ENCODE data around the gene CD163L1. TPM values are rescaled to one million over a fixed set of nuclear protein-coding genes. Genes with fewer than 3 reads are reported as not detected.

CD163L1 gene
- total RNA-seq, 1 experiment from 2014 or later = 27.0 TPM

DNA sequence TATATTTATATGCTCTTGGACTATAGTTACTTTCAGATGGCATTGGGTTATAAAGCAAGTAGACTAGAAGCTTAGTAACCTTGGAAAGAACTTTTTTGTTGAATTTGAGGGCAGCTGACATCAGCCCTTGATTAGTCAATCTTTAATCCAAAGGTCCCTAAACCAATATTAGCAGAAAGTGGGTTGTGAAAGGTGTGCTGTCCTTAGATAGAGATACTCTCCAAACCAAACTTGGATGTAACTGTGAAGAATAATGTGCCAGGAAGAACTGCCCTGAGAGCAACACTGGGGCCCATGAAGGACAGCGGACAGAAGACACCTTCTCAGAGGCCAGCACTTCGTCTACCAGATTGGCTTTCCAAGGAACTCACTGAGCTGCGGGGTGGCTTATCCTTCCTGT is 49.1 kb upstream of the CD163L1 start:
- no TSS peak for BruUV-seq (replicated peaks)
- Histone ChIP-seq H3K9ac (ENCODE audit: low read length) (no peak overlapping the region), H3K9me3 (ENCODE audit: control insufficient read depth in 1 of 2, insufficient read depth in 1 of 2, low read depth in 1 of 2, low read length in 2 of 2) (no peaks in the 10 kb centered on the region), H3K9me2 (ENCODE audit: insufficient read depth) (no peaks in the 10 kb centered on the region), H3K4me2 (ENCODE audit: low read length) (no peak overlapping the region), H3K27ac (ENCODE audit: low read depth, low read length) (no peak overlapping the region), H2AFZ (ENCODE audit: low read depth, low read length, poor library complexity, severe bottlenecking) (no peak overlapping the region), H3K27me3 (ENCODE audit: insufficient read depth, low read length) (no peaks in the 10 kb centered on the region), H4K20me1 (ENCODE audit: insufficient read depth) (no peaks in the 10 kb centered on the region), H3K36me3 (ENCODE audit: control insufficient read depth in 1 of 2, insufficient read depth in 2 of 2, low read length in 2 of 2) (no peaks in the 10 kb centered on the region), H3K79me2 (ENCODE audit: insufficient read depth, low read length) (no peaks in the 10 kb centered on the region), H3K4me3 (replicated peaks in 1 of 2; ENCODE audit: low read depth in 1 of 2, low read length in 2 of 2) (no peak overlapping the region), H3K4me1 (ENCODE audit: control insufficient read depth in 1 of 2, insufficient read depth in 2 of 2, low read length in 2 of 2) (no peaks in the 10 kb centered on the region)
- TF ChIP-seq TCF7L2 (IDR thresholded peaks at IDR 0.05; ENCODE audit: borderline replicate concordance, extremely low read depth, insufficient read depth, insufficient read length) = no peak
- TF ChIP-seq JUND (IDR thresholded peaks at IDR 0.05) = no peak
- ChIA-PET CTCF (no interaction called here), POLR2A (no interaction called here), RAD21 (ENCODE audit: low non-redundant PET in 1 of 2, low total read pairs in 2 of 2, uncharacterized antibody in 2 of 2, unreplicated experiment in 2 of 2) (no interaction called here)
- intact Hi-C loops (cut with micrococcal nuclease) = no loop called here
- ATAC-seq (no peak), DNase-seq (ENCODE audit: low read depth, low spot score) (no peak)

DNA sequence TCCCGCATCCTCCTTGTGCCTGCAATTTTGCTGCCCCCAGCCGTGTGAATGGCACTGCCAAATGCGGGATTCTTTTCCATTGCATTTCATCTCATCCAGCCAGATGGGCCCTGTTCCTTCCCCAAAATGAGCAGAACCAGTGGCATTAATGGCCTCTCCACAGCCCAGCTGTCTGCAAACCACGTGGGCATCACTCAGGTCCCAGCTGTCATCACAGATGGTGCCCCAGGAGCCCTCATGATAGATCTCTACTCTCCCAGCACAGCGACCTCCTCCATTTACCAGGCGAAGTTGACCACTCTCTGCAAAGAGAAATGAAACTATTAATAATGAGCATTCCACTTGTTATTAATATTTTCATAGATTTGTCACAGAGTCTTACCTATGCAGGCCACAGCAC is 42.6 kb upstream of the CD163L1 start:
- H3K4me1 ChIP-seq (ENCODE audit: control insufficient read depth in 1 of 2, insufficient read depth in 2 of 2, low read length in 2 of 2) = no peaks in the 10 kb centered on the region
- RAD21 ChIA-PET (ENCODE audit: low non-redundant PET in 1 of 2, low total read pairs in 2 of 2, uncharacterized antibody in 2 of 2, unreplicated experiment in 2 of 2) = no interaction called here
- ATAC-seq = no peak
- no peak for DNase-seq (ENCODE audit: low read depth, low spot score)
- H3K9me3 ChIP-seq (ENCODE audit: control insufficient read depth in 1 of 2, insufficient read depth in 1 of 2, low read depth in 1 of 2, low read length in 2 of 2) = no peaks in the 10 kb centered on the region
- no peak overlapping the region for H3K4me2 ChIP-seq (ENCODE audit: low read length)
- no peak overlapping the region for H2AFZ ChIP-seq (ENCODE audit: low read depth, low read length, poor library complexity, severe bottlenecking)
- H3K9ac ChIP-seq (ENCODE audit: low read length) = no peak overlapping the region
- H3K36me3 ChIP-seq (ENCODE audit: control insufficient read depth in 1 of 2, insufficient read depth in 2 of 2, low read length in 2 of 2) = no peaks in the 10 kb centered on the region
- no peaks in the 10 kb centered on the region for H4K20me1 ChIP-seq (ENCODE audit: insufficient read depth)
- H3K4me3 ChIP-seq (replicated peaks in 1 of 2; ENCODE audit: low read depth in 1 of 2, low read length in 2 of 2) = no peak overlapping the region
- POLR2A ChIA-PET = no interaction called here
- H3K9me2 ChIP-seq (ENCODE audit: insufficient read depth) = no peaks in the 10 kb centered on the region
- H3K27ac ChIP-seq (ENCODE audit: low read depth, low read length) = no peak overlapping the region
- intact Hi-C loops (cut with micrococcal nuclease) = no loop called here
- H3K27me3 ChIP-seq (ENCODE audit: insufficient read depth, low read length) = no peaks in the 10 kb centered on the region
- BruUV-seq (replicated peaks) = no TSS peak
- CTCF ChIA-PET = no interaction called here
- no peaks in the 10 kb centered on the region for H3K79me2 ChIP-seq (ENCODE audit: insufficient read depth, low read length)
- TF ChIP-seq EGR1 (IDR thresholded peaks at IDR 0.05; ENCODE audit: low read depth) (no peak), ZBTB33 (IDR thresholded peaks at IDR 0.05; ENCODE audit: extremely low read depth, insufficient replicate concordance, low read length) (no peak), POLR2A (IDR thresholded peaks at IDR 0.05; ENCODE audit: borderline replicate concordance, extremely low read depth, insufficient read depth, insufficient read length) (no peak), CBX3 (IDR thresholded peaks at IDR 0.05; ENCODE audit: low read depth) (no peak), EZH2phosphoT487 (IDR thresholded peaks at IDR 0.05; ENCODE audit: borderline replicate concordance) (no peak), SP1 (IDR thresholded peaks at IDR 0.05; ENCODE audit: low read depth) (no peak), YY1 (IDR thresholded peaks at IDR 0.05; ENCODE audit: extremely low read depth, insufficient replicate concordance, low read depth, low read length) (no peak), SIN3A (IDR thresholded peaks at IDR 0.05; ENCODE audit: low read depth) (no peak), ZFX (IDR thresholded peaks at IDR 0.05) (no peak), RAD21 (IDR thresholded peaks at IDR 0.05; ENCODE audit: low read depth) (no peak), FOSL1 (IDR thresholded peaks at IDR 0.05; ENCODE audit: low read depth) (no peak), CEBPB (IDR thresholded peaks at IDR 0.05; ENCODE audit: low read depth) (no peak), ATF3 (IDR thresholded peaks at IDR 0.05) (no peak), TCF7L2 (IDR thresholded peaks at IDR 0.05; ENCODE audit: borderline replicate concordance, extremely low read depth, insufficient read depth, insufficient read length) (no peak), JUND (IDR thresholded peaks at IDR 0.05) (no peak), POLR2AphosphoS5 (IDR thresholded peaks at IDR 0.05; ENCODE audit: low read depth, low read length) (no peak), ZNF274 (IDR thresholded peaks at IDR 0.05; ENCODE audit: low read depth, low read length) (no peak)
- TF ChIP-seq, protein P1, sequence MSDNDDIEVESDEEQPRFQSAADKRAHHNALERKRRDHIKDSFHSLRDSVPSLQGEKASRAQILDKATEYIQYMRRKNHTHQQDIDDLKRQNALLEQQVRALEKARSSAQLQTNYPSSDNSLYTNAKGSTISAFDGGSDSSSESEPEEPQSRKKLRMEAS (IDR thresholded peaks at IDR 0.05) = no peak

All from HCT116 (cell line).